Spleen (tissue), 7 donors: ENCODE measurements around the gene CBFA2T2.

ENCODE experiments used
- POLR2A ChIP-seq, 3 donors: fragments of 450-650 bp; IDR thresholded peaks; one replicate each; pipeline ENCODE4 v1.5.1; 2017; ENCODE audit warnings: antibody characterized with exemption in 3 of 3, mild to moderate bottlenecking in 1 of 3
- TF ChIP-seq, protein P1 (sequence below), 11 experiments: fragments of 200-600 bp in 7 of 11; fragments of 450-650 bp in 4 of 11; sonication (generic) in 4 of 11; IDR thresholded peaks in 8 of 11; conservative IDR thresholded peaks in 3 of 11; 1 replicate in 7 of 11; 2 replicates in 4 of 11; pipeline versions ENCODE4 v1.4.0 to v1.8.0; 2016 to 2021; ENCODE audit warnings: antibody characterized with exemption in 11 of 11, inconsistent platforms in 4 of 11, mild to moderate bottlenecking in 1 of 11
- donor health status: DM: no; HTN: no; CAD: no; lungs with moderate emphysema.
- donor health status: DM: no; HTN: no; CAD: no.
- donor health status: DM: no; HTN: no; CAD: no.

- TF ChIP-seq, protein P1, sequence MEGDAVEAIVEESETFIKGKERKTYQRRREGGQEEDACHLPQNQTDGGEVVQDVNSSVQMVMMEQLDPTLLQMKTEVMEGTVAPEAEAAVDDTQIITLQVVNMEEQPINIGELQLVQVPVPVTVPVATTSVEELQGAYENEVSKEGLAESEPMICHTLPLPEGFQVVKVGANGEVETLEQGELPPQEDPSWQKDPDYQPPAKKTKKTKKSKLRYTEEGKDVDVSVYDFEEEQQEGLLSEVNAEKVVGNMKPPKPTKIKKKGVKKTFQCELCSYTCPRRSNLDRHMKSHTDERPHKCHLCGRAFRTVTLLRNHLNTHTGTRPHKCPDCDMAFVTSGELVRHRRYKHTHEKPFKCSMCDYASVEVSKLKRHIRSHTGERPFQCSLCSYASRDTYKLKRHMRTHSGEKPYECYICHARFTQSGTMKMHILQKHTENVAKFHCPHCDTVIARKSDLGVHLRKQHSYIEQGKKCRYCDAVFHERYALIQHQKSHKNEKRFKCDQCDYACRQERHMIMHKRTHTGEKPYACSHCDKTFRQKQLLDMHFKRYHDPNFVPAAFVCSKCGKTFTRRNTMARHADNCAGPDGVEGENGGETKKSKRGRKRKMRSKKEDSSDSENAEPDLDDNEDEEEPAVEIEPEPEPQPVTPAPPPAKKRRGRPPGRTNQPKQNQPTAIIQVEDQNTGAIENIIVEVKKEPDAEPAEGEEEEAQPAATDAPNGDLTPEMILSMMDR (IDR thresholded peaks at IDR 0.05 in 8 of 11, conservative IDR thresholded peaks at IDR 0.05 in 3 of 11), result no peak
- TF ChIP-seq POLR2A (IDR thresholded peaks at IDR 0.05), result no peak
Observed at GRCh38 chr20:33506576-33506975, 16.7 kb downstream of the CBFA2T2 start.
